Glutamatergic neuron (in vitro differentiated cells): ENCODE data around the gene PRPF38A. TPM values are rescaled to one million over a fixed set of nuclear protein-coding genes. Genes with fewer than 3 reads are reported as not detected.
"Not testable (repeated sequence)": the region's sequence is repeated elsewhere in the genome, so short reads cannot be mapped to it uniquely, and the experiment has no call there.

Experiments
- DNase-seq: peaks from one replicate; pipeline ENCODE4 v3.0.0; 2022
- H3K27ac Mint-ChIP-seq: one replicate; pipeline ENCODE4 v1.8.0; 2020; ENCODE audit warnings: mild to moderate bottlenecking, mixed read lengths, inconsistent platforms; ENCODE audit not compliant: unreplicated experiment
- H3K27me3 Mint-ChIP-seq: one replicate; pipeline ENCODE4 v1.8.0; 2020; ENCODE audit warnings: mild to moderate bottlenecking, moderate library complexity, mixed read lengths, inconsistent platforms; ENCODE audit not compliant: unreplicated experiment
- H3K36me3 Mint-ChIP-seq: one replicate; pipeline ENCODE4 v1.8.0; 2020; ENCODE audit warnings: mild to moderate bottlenecking, mixed read lengths, inconsistent platforms; ENCODE audit not compliant: unreplicated experiment
- H3K4me1 Mint-ChIP-seq: one replicate; pipeline ENCODE4 v1.8.0; 2020; ENCODE audit warnings: mild to moderate bottlenecking, low read depth, mixed read lengths, inconsistent platforms; ENCODE audit not compliant: unreplicated experiment
- H3K4me3 Mint-ChIP-seq: one replicate; pipeline ENCODE4 v1.8.0; 2020; ENCODE audit warnings: mild to moderate bottlenecking, mixed read lengths, inconsistent platforms; ENCODE audit not compliant: unreplicated experiment
- H3K9me3 Mint-ChIP-seq: one replicate; pipeline ENCODE4 v1.8.0; 2020; ENCODE audit warnings: mild to moderate bottlenecking, moderate library complexity, mixed read lengths, inconsistent platforms; ENCODE audit not compliant: unreplicated experiment
- CTCF ChIP-seq: fragments of 200-600 bp; sonication (generic); IDR thresholded peaks from one replicate; pipeline ENCODE4 v1.5.0; 2021; ENCODE audit not compliant: partially characterized antibody, unreplicated experiment
- total RNA-seq: library from RNA; stranded (reverse); fragmentation: NEBNext Ultra II Directional; extraction: Animal tissue kit (Norgen Biotek cat#: 25700); gene quantifications from one replicate; pipeline ENCODE4 v1.2.1, GENCODE V29; 2021; ENCODE audit not compliant: unreplicated experiment

Gene PRPF38A
- total RNA-seq, 1 donor from 2014 or later = 41.6 TPM

DNA sequence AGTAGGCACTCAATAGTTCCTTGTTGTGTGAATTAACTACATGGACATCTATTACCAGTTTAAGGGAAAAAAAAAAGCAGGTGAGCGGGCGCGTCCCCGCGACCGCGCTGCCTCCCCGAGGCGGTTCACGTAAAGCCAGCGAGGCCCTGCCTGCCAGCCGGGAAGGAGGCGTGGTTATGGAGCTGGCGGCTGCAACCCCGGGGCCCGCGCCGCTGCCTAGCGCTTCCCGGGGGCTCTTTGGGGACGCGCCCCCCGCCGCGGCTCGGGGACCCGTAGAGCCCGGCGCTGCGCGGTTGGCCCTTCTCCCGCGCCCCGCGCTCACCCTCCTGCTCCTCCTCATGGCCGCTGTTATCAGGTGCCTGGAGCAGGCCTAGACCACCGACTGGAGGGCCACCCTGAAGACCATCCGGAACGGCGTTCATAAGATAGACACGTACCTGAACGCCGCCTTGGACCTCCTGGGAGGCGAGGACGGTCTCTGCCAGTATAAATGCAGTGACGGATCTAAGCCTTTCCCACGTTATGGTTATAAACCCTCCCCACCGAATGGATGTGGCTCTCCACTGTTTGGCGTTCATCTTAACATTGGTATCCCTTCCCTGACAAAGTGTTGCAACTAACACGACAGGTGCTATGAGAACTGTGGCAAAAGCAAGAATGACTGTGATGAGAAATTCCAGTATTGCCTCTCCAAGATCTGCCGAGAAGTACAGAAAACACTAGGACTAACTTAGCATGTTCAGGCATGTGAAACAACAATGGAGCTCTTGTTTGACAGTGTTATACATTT is 35.8 kb upstream of the PRPF38A start:
- Mint-ChIP-seq H3K27me3 (peaks cover 8% of the 10 kb centered on the region), H3K9me3 (peaks cover 14% of the 10 kb centered on the region), H3K36me3 (no peaks in the 10 kb centered on the region), H3K4me1 (peaks cover 7% of the 10 kb centered on the region), H3K27ac (peak overlapping the region; percentile 26), H3K4me3 (peak overlapping the region; percentile 84)
- DNase-seq = peak; percentile 74
- TF ChIP-seq CTCF = no peak

- H3K4me1 Mint-ChIP-seq = not testable (repeated sequence)
- Mint-ChIP-seq H3K4me3 (peak overlapping the region; percentile 53), H3K9me3 (peaks cover 13% of the 10 kb centered on the region)
These were observed 34.6 kb upstream of the PRPF38A start for GRCh38 chr1:52369851-52370250.

DNA sequence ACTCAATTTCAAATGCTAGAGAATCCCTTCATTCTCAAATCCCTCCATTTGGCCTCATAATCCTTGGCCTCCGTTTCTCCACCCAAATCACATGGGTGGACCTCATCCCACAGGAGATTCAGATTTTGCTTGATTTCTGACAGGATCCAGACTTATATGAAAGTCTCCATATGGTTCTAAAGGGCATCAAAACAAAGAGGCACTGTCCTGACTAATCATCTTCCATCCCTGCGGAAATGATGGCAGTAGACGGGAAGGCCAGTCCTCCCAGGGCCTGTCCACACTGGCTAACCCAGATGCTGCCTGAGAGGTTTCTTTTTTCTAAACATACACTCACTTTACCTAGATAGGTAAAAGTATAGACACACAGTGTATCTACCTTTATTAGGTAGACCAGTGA is 19.0 kb upstream of the PRPF38A start:
- no peak for DNase-seq
- no peak overlapping the region for H3K4me3 Mint-ChIP-seq

More at GRCh38 chr1:52369851-52370250, 34.6 kb upstream of the PRPF38A start:
- not testable (repeated sequence) for H3K27me3 Mint-ChIP-seq, H3K36me3 Mint-ChIP-seq, H3K27ac Mint-ChIP-seq, DNase-seq

GRCh38 chr1:52386458-52386857 is 17.9 kb upstream of the PRPF38A start:
- no peaks in the 10 kb centered on the region for H3K27me3 Mint-ChIP-seq
- H3K36me3 Mint-ChIP-seq = no peaks in the 10 kb centered on the region
- H3K4me3 Mint-ChIP-seq = no peak overlapping the region
- DNase-seq = no peak
- no peaks in the 10 kb centered on the region for H3K9me3 Mint-ChIP-seq
- H3K4me1 Mint-ChIP-seq = no peaks in the 10 kb centered on the region
- TF ChIP-seq CTCF = no peak
- no peak overlapping the region for H3K27ac Mint-ChIP-seq

More for the DNA sequence above, 19.0 kb upstream of the PRPF38A start:
- H3K4me1 Mint-ChIP-seq = no peaks in the 10 kb centered on the region
- no peaks in the 10 kb centered on the region for H3K9me3 Mint-ChIP-seq
- no peaks in the 10 kb centered on the region for H3K36me3 Mint-ChIP-seq
- TF ChIP-seq CTCF = no peak
- H3K27ac Mint-ChIP-seq = no peak overlapping the region
- no peaks in the 10 kb centered on the region for H3K27me3 Mint-ChIP-seq

GRCh38 chr1:52393174-52393573 is 11.2 kb upstream of the PRPF38A start:
- Mint-ChIP-seq H3K27me3 (no peaks in the 10 kb centered on the region), H3K36me3 (no peaks in the 10 kb centered on the region), H3K27ac (no peak overlapping the region), H3K4me3 (no peak overlapping the region), H3K9me3 (no peaks in the 10 kb centered on the region), H3K4me1 (no peaks in the 10 kb centered on the region)
- no peak for DNase-seq
- TF ChIP-seq CTCF = no peak
